ENCODE measurements around the gene ADGRG6.

- no peak for TF ChIP-seq CTCF (IDR thresholded peaks at IDR 0.05)
- no peak for TF ChIP-seq EP300 (IDR thresholded peaks at IDR 0.05; ENCODE audit: low read depth)
These were observed 27.8 kb downstream of the ADGRG6 start for GRCh38 chr6:142329486-142330113.
